HL-60 (cell line): ENCODE data around the gene CDC42BPA.

ENCODE experiments used
- CTCF ChIP-seq: IDR thresholded peaks from one replicate; pipeline ENCODE4 v1.5.1; 2011; ENCODE audit warnings: low read length, control low read depth, inconsistent platforms; ENCODE audit not compliant: insufficient read depth
- POLR2AphosphoS5 ChIP-seq: IDR thresholded peaks from 2 replicates; pipeline ENCODE4 v1.6.1; 2012; ENCODE audit warnings: low read depth

- TF ChIP-seq CTCF (no peak), POLR2AphosphoS5 (no peak)
Observed at GRCh38 chr1:226987623-226988333, 330.5 kb downstream of the CDC42BPA start.
